ENCODE measurements around the gene SPRR5.

DNA sequence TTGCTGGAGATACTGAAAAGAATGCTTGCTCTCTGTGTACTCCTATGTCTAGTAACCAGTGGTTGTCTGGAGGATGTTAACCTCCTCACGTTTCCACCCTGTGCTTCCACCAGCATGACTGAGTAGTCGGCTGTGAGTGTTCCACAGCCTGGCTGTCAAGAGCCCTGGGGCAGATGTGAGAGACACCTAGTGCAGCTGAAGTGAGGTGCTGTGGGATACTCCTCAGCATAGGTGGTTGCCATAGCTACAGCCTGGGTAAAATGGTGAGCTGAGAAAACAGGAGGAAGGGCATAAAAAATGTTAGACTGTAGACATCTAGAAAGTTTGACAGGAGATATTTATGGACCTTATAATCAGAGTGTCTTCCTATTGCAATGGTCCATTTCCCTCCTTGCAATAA lies 22.8 kb upstream of the SPRR5 start:
- TF ChIP-seq, protein P1, sequence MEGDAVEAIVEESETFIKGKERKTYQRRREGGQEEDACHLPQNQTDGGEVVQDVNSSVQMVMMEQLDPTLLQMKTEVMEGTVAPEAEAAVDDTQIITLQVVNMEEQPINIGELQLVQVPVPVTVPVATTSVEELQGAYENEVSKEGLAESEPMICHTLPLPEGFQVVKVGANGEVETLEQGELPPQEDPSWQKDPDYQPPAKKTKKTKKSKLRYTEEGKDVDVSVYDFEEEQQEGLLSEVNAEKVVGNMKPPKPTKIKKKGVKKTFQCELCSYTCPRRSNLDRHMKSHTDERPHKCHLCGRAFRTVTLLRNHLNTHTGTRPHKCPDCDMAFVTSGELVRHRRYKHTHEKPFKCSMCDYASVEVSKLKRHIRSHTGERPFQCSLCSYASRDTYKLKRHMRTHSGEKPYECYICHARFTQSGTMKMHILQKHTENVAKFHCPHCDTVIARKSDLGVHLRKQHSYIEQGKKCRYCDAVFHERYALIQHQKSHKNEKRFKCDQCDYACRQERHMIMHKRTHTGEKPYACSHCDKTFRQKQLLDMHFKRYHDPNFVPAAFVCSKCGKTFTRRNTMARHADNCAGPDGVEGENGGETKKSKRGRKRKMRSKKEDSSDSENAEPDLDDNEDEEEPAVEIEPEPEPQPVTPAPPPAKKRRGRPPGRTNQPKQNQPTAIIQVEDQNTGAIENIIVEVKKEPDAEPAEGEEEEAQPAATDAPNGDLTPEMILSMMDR (IDR thresholded peaks at IDR 0.05): no peak
- TF ChIP-seq POLR2A (IDR thresholded peaks at IDR 0.05): no peak
